HG03439 (cell line): ENCODE data around the gene CDC6.

Experiments
- ATAC-seq: cut with Tn5 transposase; IDR thresholded peaks from one replicate; pipeline ENCODE4 v1.9.1; 2021; ENCODE audit warnings: mild to moderate bottlenecking, moderate library complexity; ENCODE audit not compliant: unreplicated experiment

Gene CDC6

GRCh38 chr17:40322358-40323315 is 35.0 kb downstream of the CDC6 start:
- ATAC-seq: peak; percentile 31

DNA sequence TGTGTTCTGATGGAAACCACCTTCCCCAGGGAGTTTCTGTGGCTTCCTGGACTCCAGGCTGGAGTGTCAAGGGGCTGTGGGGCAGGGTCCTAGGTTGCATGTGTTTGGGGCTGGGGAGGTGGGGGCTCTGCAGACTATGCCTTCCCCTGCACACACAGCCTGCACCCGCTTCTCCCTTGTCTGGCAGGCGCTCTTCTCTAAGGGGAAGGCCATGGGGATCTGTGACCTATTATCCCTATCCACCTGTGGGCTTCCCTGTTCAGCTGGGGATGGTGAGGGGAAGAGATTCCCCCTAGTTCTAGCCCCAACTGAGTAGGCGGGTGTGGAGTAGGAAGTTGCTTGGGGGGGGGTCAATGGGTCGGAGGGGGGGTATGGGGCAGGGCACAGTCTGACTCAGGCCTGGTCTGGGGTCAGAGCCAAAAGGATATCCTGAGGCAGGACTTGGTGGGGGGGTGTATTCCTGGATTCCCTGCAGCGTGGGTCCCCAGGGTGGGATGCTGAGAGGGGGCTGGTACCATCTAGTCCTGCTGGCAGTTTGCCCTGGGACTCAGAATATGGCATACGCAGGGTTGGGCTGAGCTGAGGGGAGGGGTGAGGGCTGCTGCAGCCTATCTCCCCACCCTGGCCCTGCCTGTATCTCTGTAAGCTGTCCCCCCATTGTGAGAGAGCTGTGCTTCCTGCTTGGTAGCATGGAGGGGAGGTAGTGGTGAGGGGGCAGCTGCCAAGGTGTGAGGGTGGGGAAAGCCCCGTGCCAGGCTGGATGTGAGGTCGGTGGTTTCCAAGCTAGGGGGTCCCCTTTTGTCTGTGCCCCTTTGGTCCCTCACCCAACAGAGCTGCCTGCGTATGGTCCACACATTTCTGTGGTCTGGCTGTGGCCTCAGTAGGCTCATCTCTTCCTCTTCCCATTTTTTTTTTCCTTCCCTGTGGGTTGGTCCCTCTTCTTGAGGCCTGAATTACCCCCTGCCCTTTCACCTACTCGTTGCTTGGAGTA is 36.0 kb downstream of the CDC6 start:
- ATAC-seq: no peak

- ATAC-seq: no peak
Observed at GRCh38 chr17:40325156-40326013, 37.7 kb downstream of the CDC6 start.

- no peak for ATAC-seq
Observed at GRCh38 chr17:40326014-40326831, 38.5 kb downstream of the CDC6 start.

GRCh38 chr17:40326832-40327199 is 39.1 kb downstream of the CDC6 start:
- ATAC-seq: no peak

DNA sequence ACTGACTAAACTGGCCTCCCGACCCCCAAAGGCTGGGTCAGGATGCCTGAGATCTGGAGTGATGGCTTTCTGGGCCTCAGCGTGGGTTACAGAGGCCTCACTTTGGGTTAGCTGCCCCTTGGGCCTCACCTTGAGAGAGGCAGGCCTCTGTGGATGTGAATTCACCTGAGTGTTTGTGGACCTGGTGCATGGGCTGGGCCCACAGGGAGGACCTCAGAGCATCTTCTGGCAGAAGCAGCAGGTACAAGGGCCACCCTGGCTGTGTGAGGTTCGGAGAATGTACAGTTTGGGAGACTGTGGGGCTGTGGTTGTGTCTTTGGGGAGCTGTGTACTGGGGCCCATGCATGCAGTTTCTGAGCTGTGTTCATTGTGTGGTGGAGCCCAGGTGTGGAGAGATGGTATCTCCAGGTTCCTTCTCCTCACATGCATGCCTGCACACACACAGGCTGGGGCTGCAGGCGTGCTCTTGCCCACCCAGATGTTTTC is 39.6 kb downstream of the CDC6 start:
- no peak for ATAC-seq

DNA sequence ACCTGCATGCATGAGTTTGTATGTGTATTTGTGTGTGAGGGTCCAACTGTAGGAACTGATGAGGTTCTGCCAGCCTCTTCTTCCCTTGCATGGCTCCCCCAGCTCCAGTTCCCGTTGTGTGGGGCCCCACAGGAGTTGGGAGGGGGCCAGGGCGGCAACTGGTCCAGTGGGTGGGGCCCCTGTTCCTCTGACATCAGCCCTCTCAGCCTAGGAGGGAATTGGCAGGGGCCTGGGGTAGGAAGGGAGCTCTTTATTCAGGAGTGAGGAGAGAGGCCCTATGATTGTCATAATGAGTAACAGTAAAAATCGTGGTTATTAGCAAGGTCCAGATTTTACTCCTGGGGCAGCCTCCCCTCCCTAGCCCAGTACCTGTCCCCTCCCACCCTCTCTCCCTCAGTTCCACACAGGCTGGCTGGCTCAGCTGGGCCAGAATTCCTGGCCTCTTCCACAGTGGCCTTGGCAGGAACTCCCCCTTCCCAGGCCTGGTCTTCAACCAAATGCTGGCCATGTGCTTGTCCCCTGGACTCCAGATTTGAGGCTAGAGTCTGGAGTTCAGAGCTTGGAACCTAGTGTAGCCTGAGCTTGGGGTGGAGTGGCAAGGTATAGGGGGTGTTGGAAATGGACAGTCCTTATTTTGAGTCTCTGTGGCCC is 40.2 kb downstream of the CDC6 start:
- ATAC-seq: no peak

DNA sequence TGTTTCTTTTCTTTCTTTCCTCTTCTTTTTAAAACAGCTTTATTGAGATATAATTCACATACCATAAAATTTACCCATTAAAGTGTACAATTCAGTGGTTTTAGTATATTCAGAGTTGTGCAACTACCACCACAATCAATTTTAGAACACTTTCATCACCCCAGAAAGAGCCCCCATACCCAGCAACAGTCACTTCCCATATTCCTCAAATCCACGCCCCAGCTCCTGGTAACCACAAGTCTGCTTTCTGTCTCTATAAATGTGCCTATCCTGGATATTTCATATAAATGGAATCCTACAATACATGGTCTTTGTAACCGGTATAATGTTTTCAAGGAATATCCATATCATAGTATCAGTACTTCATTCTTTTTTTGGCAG is 40.7 kb downstream of the CDC6 start:
- ATAC-seq: no peak

GRCh38 chr17:40329839-40330794 is 42.4 kb downstream of the CDC6 start:
- ATAC-seq: no peak

DNA sequence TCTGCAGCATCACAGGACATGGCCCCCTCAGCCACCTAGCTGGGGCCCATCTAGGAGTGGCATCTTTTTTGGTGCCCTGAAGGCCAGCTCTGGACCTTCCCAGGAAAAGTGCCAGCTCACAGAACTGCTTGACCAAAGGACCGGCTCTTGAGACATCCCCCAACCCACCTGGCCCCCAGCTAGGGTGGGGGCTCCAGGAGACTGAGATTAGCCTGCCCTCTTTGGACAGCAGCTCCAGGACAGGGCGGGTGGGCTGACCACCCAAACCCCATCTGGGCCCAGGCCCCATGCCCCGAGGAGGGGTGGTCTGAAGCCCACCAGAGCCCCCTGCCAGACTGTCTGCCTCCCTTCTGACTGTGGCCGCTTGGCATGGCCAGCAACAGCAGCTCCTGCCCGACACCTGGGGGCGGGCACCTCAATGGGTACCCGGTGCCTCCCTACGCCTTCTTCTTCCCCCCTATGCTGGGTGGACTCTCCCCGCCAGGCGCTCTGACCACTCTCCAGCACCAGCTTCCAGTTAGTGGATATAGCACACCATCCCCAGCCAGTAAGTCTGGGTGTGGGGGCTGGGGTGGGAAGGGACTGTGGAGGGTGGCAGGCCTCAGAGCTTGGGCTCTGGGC is 43.3 kb downstream of the CDC6 start:
- ATAC-seq: no peak

GRCh38 chr17:40331743-40332641 is 44.3 kb downstream of the CDC6 start:
- ATAC-seq: no peak

DNA sequence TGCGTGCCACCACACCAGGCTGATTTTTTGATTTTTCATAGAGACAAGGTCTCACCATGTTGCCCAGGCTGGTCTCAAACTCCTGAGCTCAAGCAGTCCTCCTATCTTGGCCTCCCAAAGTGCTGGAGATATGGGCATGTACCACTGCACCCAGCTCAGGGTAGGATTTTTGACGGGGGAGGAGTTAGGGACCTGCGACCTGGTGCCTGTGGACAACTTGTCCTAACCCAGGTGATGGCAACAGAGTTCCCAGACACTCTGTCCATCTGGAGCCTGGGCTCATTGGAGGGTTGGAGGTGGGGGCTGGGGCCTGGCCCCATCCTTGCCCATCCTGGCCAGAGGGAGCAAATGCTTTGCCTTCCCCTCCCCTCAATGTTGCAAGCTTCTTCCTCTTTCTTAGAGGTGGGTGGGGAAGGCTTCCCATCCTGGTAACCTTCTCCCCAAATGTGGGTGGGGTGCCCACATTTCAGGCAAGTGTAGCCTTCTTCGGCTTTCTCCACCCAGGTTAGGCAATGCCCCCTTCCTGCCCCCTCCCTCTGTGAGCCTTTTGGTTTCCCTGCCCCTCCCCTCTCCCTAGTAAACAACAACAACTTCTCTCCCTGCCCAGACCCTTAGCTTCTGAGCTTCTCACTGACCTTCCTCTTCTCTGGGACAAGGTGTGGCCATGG is 46.2 kb downstream of the CDC6 start:
- no peak for ATAC-seq

GRCh38 chr17:40335620-40336019 is 47.9 kb downstream of the CDC6 start:
- no peak for ATAC-seq

DNA sequence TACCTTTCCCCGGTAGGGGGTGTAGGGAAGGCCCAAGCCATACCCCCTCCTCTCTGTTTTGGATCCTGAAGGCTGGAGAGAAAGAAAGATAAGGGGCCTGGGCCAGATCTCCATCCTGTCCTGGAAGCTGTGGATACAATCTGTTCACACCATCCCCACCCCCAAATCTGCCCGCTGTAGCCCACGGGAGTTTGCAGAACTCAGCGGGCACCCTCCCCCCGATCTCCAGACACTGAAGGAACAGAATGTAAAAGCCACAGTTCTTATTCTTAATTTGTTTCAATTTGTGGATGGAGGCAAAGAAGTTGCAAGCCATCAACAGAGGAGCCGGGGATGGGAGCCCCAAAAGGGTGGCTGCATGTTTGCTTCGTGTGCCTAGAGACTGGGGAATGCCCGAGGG is 49.7 kb downstream of the CDC6 start:
- no peak for ATAC-seq

- no peak for ATAC-seq
Observed at GRCh38 chr17:40338058-40338457, 50.4 kb downstream of the CDC6 start.
